NCI-H2107 treated with DMSO at 0.1 percent for 48 hours (cell line): ENCODE data around the gene TMX3.
A peak's percentile ranks its signal among the peaks of the same experiment; 100 is the strongest.

Experiments used
- DNase-seq: peaks from one replicate; lab custom pipeline; 2025; ENCODE audit not compliant: unreplicated experiment; lab: John Stamatoyannopoulos, UW

Gene TMX3

DNA sequence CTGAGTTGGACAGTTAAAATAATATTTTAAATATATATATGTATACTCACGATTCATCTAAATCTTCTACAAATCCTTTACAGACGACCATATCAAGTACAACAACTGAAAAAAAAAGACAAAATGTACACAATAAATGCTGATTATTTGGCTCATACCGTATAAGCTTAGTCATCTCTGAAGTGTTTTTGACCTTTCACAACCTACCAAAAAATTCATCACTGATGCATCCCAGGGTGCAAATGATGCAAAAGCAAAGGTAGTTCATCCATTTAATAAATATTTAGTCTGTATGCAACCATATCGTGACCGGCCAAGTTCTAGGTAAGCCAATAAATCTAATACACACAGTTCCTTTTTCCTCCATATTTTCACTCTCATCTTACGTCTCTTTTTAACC lies 1.1 kb downstream of the TMX3 start:
- no peak for DNase-seq

DNA sequence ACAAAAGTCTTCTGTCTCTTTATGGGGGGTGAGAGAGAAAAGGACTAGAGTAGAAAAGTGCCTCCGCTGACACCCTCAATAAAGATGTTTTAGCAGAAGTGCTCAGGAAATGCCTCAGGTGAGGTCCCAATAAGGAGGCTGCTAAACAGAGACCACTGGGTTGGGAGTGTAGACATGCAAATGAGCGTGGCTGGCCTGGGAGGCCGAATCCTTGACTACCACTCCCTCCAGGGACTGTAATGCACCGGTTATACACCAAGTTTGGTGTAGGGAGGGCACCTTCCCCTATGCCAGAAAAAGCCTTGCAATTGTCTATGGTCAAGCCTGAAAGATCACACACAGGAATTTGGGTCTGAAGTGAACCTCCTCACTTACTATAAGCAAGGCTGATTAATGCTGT lies 1.8 kb downstream of the TMX3 start:
- DNase-seq, result no peak

DNA sequence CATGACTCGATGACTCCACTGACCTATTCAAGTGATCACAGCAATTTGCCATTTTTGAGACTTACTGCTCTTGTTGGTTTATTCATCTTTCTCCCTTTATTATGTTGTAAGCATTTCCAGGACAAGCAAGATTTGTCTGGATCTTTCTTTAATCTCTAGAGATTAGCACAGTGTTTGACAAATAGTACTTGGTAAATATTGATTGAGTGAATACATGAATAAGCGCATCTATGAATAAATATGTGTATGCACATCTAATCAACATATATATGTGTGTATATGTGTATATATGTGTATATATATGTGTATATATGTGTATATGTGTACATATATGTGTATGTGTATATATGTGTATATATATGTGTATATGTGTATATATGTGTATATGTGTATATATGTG lies 7.3 kb downstream of the TMX3 start:
- DNase-seq, result no peak

DNA sequence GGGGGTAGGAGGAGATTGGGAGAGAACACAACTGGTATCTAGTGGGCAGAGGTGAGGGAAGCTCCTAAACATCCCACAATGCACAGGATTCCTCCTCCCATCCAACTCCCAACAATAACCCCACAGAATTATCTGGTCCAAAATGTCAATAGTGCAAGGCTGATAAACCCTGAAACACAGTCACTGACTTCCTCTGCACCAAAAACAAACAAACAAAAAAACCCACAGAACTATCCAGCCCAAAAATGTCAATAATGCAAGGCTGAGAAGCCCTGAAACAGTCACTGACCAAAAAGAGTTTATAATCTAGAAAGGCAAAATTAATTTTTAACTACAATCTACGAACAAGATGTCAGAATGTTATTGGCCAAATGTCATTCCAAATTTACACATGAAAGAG lies 9.8 kb downstream of the TMX3 start:
- no peak for DNase-seq

DNA sequence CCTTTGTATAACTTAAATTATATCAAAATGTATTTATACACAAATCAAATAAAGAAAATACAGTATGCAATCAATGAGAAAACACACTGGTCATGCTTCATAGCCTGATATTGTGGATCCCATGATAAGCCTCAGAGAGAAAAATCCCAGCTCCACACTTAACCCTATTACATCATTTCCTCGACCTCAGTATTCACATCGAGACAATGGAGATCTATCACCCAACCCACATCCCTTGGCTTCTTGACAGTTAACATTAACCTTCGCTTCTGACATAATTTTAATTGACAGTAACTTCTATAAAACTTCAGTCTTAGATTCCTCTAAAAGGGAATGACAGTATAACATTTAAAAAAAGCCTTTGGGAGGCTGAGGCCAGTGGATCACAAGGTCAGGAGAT lies 11.6 kb downstream of the TMX3 start:
- no peak for DNase-seq

DNA sequence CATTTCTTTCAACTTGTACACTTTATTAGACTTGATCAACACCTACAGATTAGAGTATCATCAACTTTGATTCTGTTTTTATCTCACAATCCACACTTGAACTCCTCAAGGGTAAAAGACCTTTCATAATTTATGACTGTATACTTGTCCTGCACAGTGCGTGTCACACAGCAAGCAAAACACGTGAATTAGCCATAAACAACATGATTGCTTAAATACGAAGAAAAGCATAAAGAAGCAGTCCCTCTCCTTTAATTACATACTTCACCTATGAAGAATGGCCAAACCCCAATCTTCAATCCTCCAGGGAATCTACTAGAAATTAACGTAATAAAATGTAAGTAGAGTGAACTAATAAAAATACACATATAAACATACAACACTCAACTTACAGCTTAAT lies 13.6 kb downstream of the TMX3 start:
- no peak for DNase-seq

DNA sequence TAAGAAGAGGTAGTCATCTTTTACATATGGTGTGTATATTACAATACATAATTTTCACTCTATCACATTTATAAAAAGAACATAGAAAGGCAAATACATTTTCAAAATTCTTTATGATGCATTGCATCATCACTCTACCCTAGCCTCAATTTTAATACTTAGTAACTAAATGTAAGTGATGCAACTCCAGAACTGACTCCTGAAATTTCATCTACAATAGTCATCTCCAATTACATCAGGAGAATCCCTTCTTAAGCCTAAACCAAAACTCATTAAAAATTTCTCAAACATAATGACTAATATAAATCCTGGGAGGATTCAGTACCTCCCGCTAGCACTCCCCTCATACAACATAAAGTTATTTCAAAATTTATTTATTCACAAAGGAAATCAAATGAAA lies 15.9 kb downstream of the TMX3 start:
- no peak for DNase-seq

DNA sequence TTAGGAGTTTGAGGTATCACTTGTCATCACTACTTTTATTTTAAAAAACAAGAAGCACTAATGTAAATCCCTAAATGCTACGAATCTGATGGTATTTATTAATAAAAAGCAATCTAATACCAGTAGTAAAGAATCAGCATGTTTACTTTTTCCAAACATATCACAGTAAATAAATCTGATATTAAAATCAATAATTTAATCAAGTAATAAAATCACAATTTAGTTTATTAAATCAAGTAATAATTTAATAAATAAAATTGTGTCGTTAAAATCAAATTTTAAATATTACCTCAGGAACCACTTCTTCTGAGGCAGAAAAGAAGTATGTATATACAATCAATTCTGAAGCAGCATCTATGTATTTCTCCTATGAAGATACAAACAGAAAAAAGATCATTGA lies 18.0 kb downstream of the TMX3 start:
- no peak for DNase-seq

DNA sequence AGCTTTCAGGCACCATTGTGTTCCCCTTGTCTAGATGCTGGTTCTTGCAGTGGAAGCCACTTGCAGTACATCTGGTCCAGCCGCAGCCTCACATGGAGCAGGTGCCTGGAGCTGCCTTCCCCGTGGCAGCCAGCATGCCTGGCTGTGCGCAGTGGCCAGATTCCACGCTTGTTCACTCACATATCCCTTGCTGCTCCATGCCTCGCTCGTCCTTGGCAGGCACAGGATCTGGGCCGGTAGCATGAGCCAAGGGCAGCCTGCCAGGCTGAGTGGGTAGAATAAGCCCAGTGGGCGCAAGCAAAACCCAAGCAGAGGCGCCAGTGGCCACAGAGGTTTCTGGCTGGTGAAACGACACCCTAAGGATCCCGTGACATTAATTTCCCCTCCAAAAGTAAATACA lies 20.6 kb downstream of the TMX3 start:
- DNase-seq, result no peak

DNA sequence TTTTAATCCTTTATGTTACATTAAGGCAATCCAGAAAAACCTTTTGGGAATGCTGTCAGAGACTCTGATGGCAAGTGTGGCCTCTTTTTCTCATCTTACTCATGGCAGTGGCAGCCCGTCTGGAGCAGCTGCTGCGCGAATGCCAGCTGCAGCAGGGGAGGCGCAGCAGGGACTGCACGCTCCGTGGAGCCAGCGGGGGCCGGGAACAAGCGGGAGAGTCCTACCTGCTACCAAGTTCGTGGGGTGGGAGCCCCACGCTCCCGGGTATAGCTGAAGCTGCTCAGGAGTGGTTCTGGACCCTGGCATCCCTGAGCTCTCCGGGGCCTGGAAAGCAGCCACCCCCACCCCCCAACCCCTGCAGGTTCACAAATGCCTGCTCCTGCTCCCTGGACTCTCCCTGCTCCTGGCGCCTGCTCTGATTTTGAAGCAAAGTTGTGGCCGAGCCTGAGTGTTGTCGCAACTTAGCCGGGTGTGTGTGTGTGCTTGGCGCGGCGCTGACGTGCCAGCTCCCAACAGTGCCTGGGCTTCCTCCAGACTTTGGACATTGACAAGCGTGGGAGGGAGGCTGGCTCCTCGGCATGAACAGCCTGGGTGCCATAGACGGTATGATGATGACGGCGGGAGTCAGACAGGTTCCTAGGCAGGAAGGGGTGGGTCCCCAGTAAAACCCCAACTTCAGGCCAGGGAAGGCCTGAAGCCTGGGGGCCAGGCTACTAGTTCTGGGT lies 21.7 kb downstream of the TMX3 start:
- no peak for DNase-seq

DNA sequence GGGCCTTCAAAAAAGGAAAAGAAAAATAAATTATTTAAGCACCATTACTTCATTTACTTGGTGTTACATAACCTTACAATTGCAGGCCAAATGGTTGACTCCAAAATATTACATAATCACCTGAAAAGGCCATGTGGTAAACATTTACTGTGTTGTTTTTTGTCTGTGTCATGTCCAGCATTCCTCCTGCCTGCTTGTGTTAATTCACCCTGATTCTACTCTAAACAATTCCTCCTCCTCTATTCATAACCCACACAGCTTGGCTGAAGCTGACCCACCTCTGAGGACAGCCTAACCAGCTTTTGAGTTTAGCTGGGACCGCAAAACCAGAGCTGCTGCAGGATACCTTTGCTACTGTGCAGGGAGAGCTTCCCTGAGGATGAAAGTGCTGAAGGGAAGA lies 35.4 kb downstream of the TMX3 start:
- no peak for DNase-seq

DNA sequence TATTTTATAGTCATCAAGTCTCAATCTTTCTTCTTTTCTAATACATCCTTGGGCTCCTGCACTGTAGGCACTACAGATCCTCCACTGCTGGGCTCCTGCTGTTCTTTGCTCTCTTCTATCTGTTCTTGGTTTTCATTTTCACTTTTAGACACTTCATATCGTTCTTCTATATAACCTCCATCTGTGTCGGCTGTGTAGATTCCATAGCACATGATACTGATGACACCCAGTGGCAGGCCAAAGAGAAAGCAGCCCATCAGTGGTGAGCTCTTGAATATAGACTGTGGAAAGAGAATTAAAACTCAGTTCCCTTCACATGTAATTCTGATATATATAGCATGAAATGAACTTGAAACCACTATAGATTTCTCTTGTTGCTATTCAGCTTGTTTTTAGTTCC lies 38.0 kb downstream of the TMX3 start:
- no peak for DNase-seq

DNA sequence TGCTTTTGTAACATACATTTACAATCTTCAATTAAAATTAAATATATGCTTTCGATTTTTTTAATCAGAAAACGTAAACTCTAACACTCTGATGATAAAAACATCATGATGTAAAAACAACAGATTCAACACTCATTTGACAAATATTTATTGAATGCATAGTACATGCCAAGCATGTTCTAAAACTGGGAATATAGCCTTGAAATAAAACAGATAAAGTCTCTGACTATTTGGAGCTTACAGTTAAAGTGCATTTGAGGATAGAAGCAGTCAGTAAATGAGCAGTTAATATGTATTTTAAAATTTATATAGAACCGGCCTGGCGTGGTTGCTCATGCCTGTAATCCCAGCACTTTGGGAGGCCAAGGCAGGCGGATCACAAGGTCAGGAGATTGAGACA lies 47.8 kb downstream of the TMX3 start:
- no peak for DNase-seq

DNA sequence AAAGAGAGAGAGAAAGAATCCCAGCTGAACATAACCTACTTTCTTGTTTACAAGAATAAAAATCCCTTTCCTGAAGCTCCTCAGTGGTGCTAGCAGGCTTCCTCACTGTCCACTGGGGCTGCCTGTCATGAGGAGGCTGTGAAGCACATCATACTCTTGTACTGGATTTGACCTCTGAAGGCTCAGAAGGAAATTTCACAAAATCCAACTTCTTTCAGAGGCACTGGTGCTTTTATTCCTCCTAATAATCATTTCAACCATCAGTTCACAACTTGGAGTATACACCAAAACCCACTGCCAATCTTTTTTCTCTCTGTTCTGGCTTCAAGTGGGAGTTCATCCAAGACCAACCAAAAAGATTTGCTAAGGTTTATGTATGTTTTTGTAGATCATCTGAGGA lies 48.5 kb downstream of the TMX3 start:
- no peak for DNase-seq

DNA sequence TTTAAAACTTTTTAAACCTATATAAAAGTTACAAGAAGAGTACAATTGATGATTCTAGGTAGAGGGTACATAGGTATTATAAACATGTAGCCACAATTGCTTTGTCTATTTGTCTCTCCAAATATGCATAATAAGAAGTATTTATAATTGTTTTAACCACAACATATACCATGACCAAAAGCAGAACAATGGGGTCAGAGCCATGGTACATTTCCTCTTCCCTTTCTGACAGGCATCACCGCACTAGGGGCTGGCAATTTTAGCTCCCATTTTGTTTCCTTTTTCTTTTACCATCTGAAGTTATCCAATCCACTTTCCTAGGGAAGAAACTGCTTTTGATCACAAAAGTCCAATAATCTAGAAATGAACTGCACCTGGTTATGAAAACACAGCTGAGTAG lies 49.3 kb downstream of the TMX3 start:
- no peak for DNase-seq

DNA sequence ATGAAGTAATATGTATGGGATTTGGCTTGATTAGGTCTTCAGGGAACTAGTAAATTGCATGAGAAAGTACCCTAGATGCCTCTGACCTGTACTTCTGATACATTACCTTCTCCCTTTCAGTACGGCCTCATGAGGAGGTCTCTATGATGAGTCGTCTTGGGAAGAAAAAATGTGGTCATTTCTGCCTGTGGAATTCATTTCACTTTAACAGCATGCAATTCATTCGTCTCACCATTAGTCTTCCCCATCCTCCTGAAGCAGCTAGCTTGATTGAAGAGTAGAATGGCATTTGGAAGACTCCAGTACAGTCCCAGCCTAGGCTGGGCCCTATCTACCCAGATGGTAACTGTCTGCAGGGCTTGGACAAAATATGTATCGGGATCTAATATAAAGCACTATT lies 52.2 kb downstream of the TMX3 start:
- no peak for DNase-seq

DNA sequence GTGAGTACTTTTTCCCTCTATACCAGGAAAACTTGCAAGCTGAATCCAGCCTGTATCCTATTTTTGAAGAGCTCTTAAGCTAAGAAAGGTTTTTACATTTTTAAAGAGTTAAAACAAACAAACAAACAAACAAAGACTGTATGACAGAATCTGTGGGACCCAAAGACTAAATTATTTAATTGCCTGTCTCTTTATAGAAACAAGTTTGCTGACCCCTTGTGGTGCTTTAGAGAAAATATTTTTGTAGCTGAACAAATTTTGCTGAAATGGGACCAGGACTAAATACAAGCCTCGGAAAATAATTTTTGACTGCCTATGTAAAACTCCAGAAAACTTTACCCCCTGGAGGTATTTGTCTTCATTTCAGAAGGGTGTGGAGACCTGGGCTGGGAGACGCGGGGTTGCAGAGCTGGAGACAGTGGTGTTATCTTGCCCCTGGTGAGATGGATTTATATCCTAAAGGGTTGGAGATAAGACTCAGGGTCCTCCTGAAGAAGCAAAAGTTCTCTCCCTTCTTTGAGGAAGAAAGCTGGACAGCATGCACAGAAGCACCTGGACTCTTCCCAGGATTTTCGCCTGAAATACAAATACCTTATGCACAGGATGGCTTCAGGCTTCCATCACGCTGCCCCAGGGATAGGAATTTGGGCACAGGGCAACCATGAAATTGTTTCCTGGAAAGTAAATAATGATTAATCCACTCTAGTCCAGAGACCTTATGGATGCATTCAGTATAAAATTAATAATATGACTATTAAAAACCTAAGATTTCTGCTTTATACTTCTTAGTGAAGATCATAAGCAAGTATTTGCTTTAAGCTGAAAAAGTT lies 54.3 kb downstream of the TMX3 start:
- DNase-seq, result peak; percentile 42

DNA sequence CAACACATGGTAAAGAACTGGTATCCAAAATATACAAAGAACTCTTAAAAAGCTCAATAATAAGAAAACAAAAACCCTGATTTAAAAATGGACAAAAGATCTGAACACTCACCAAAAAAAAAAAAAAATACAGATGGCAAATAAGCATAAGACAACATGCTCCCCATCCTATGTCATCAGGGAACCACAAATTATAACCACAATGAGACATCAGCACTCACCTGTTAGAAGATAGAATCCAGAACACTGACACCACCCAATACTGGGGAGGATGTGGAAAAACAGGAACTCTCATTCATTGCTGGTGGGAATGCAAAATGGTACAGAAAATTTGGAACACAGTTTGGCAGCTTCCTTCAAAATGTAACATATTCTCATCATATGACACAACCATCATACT lies 66.7 kb downstream of the TMX3 start:
- no peak for DNase-seq

DNA sequence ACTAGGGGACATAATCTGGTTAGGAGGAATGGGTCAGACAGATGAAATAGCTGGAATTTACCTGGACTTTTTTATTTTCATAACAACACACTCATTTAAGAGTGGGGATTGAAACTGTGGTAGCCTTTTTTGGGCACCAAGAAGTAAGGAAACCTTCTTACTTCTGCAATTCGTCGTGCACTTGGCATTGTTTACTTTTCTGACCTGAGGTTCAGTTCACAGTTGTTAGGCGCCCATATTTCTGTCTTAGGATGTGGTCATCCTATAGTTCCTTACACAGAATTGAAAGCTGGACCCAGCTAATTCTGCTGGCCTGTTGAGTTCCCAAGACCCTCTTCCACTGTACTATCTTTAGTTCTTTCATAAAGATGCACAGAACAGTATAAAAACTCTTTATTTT lies 72.9 kb downstream of the TMX3 start:
- no peak for DNase-seq

DNA sequence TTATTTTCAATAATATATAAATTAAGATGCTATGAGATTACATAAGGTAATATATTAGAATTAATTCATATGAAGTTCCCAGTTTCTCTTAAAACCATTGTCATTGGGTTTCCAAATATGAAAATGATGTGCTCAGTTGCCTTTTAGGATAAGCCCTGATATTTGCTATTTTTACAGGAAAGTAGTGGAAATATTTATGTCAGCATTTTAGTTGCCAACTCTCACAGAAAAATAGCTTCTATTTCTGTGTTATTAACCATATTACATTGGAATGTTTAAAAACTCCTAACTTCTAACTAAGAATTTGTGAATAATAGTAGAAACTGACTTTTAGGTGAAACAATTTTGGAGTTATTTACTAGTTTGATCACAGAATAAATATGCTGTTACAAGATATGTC lies 74.0 kb downstream of the TMX3 start:
- no peak for DNase-seq

DNA sequence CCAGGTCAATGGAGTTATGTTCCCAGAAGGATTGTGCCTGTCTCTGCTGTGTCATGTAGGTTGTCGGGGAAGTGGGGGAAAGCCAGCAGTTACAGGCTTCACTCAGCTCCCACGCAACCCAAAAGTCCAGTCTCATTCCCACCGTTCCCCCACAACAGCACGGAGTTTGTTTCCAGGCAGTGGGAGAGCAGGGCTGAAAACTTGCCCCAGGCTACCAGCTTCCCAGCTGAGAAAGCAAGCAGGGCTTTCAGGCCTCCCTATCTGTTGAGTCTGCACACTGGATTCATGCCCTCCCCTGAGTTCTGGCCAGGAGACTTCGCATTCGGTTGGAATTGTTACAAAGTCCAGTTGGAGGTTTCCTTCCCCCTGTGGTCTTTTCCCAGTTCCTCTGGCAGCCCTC lies 76.3 kb downstream of the TMX3 start:
- no peak for DNase-seq

DNA sequence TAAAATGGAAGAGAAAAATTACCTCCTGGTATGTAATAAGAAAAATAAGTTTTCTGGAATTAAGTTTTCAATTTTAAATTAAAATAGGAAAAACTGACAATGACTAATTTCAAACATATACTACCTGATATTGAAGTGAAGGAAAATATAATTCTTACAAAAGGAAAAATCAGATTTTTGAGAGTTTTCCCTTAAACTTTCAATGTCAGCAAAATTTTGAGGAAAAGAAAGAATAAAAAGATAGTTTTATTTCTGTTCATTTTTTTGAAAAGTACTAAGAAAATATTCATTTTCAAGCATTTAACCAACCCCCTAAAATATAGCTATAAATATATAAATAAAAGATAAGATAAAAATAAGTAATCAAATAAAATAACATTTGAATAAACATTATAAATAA lies 87.1 kb downstream of the TMX3 start:
- DNase-seq, result no peak
